Testis (tissue), 2 donors: Measurements from ENCODE around the gene RXYLT1.

Source experiments
- CTCF ChIP-seq, 3 experiments: fragments of 450-650 bp in 2 of 3; fragments of 200-600 bp in 1 of 3; sonication (generic) in 1 of 3; IDR thresholded peaks; one replicate each; pipeline ENCODE4 v1.5.1; 2016 to 2019; ENCODE audit warnings: antibody characterized with exemption in 3 of 3, mild to moderate bottlenecking in 2 of 3, moderate library complexity in 1 of 3
- POLR2A ChIP-seq: fragments of 450-650 bp; IDR thresholded peaks from one replicate; pipeline ENCODE4 v1.6.1; 2017; ENCODE audit warnings: antibody characterized with exemption, mild to moderate bottlenecking, moderate library complexity

GRCh38 chr12:63823040-63823439 lies 43.3 kb downstream of the RXYLT1 start:
- TF ChIP-seq CTCF (IDR thresholded peaks at IDR 0.05) (no peak), POLR2A (no peak)
